HG03159 (cell line): ENCODE measurements around the gene XAB2.
"Not testable (repeated sequence)": the region's sequence is repeated elsewhere in the genome, so short reads cannot be mapped to it uniquely, and the experiment has no call there.

Source experiments
- ATAC-seq: cut with Tn5 transposase; IDR thresholded peaks from one replicate; pipeline ENCODE4 v1.9.1; 2021; ENCODE audit warnings: mild to moderate bottlenecking, moderate library complexity; ENCODE audit not compliant: unreplicated experiment

Gene XAB2

GRCh38 chr19:7582446-7582845 lies 46.9 kb downstream of the XAB2 start:
- ATAC-seq: no peak

DNA sequence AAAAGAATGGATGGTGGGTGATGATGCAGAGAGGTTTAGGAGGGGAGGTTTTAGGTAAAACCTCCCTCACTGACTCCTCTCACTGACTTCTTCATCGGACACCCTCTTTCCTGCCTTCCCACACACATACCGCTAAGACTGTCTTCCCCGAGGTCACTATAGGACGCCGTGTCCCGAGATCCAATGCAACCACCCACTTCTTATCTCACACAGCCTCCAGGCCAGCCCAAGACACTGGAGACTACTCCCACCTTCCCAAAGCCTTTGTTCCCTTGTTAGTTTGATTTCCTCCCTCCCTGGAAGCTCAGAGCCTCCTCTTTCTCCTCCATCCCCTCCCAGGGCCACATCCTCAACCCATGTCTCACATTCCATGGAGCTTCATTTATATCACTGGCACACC lies 50.2 kb downstream of the XAB2 start:
- ATAC-seq: no peak

- no peak for ATAC-seq
Measured at GRCh38 chr19:7578127-7578526, 51.2 kb downstream of the XAB2 start.

DNA sequence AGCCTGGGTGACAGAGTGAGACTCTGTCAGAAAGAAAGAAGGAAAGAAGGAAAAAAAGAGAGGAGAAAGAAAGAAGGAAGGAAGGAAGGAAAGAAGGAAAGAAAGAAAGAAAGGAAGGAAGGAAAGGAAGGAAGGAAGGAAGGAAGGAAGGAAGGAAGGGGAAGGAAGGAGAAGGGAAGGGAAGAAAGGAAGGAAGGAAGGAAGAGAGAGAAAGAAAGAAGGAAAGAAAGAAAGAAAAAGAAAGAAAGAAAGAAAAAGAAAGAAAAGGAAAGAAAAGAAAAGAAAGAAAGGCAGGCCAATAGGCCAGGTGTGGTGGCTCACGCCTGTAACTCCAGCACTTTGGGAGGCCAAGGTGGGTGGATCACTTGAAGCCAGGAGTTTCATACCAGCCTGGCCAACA lies 51.9 kb downstream of the XAB2 start:
- not testable (repeated sequence) for ATAC-seq

- no peak for ATAC-seq
Measured at GRCh38 chr19:7575434-7576040, 53.8 kb downstream of the XAB2 start.

GRCh38 chr19:7570761-7571160 lies 58.6 kb downstream of the XAB2 start:
- no peak for ATAC-seq
